K562 (cell line): ENCODE data around the gene NABP2. TPM values are rescaled to one million over a fixed set of nuclear protein-coding genes. Genes with fewer than 3 reads are reported as not detected.

Experiments used
- ARID1B ChIP-seq: fragments of 450-650 bp; IDR thresholded peaks from 2 replicates; pipeline ENCODE4 v1.6.1; 2016; ENCODE audit warnings: antibody characterized with exemption, mild to moderate bottlenecking, inconsistent platforms
- EP300 ChIP-seq: IDR thresholded peaks from 2 replicates; pipeline ENCODE4 v1.6.1; 2012; ENCODE audit warnings: low read length, improper control_type of control experiment
- OTX1 ChIP-seq: fragments of 450-650 bp; formaldehyde crosslinking; IDR thresholded peaks from 2 replicates; pipeline ENCODE4 v1.4.0; 2022; ENCODE audit warnings: mild to moderate bottlenecking
- PRPF4 ChIP-seq: fragments of 200-400 bp; formaldehyde crosslinking; IDR thresholded peaks from one replicate; pipeline ENCODE4 v1.6.1; 2017; ENCODE audit warnings: low read length, low read depth, mild to moderate bottlenecking; ENCODE audit not compliant: insufficient read depth, poor library complexity, severe bottlenecking
- TRIM24 ChIP-seq, 2 experiments: fragments of 450-650 bp; IDR thresholded peaks; 2 replicates each; pipeline ENCODE4 v1.6.1; 2016
- ZNF277 ChIP-seq: fragments of 250-450 bp; sonication (Bioruptor Pico); IDR thresholded peaks from 2 replicates; pipeline ENCODE4 v1.8.0; 2022; ENCODE audit warnings: inconsistent platforms, mild to moderate bottlenecking, moderate library complexity, borderline replicate concordance
- polyA plus RNA-seq, 8 experiments: library from polyadenylated mRNA; depleted of rRNA in 4 of 8; stranded (reverse) in 5 of 8; unstranded in 3 of 8; fragments of >200 nt; fragmentation: Nextera tagmentation in 2 of 8; fragmentation: Illumina TruSeq in 1 of 8; extraction: Ambion mirVana in 2 of 8; extraction: Trizol in 1 of 8; gene quantifications; 2 replicates each; pipeline versions ENCODE4 v1.2.1 to v1.2.3, GENCODE V29; 2011 to 2014; ENCODE audit warnings: inconsistent platforms in 1 of 8, missing spikeins in 1 of 8
- total RNA-seq, 7 experiments: library from RNA; depleted of rRNA in 6 of 7; stranded (reverse); fragments of >200 nt in 6 of 7; fragmentation: Illumina TruSeq in 2 of 7; extraction: Trizol in 2 of 7; gene quantifications; 2 replicates each; pipeline versions ENCODE4 v1.2.1 to v1.2.3, GENCODE V29; 2011 to 2021; ENCODE audit warnings: low replicate concordance in 1 of 7
- TF ChIP-seq, protein P1 (sequence below): fragments of 250-450 bp; sonication (Bioruptor Pico); IDR thresholded peaks from 2 replicates; pipeline ENCODE4 v1.4.0; 2020; ENCODE audit warnings: mild to moderate bottlenecking, moderate library complexity, borderline replicate concordance
- TF ChIP-seq, protein P2 (sequence below): sonication (generic); formaldehyde crosslinking; IDR thresholded peaks from 2 replicates; pipeline ENCODE4 v1.8.0; 2022; ENCODE audit warnings: mild to moderate bottlenecking, missing genetic modification reagents
- TF ChIP-seq, protein P3 (sequence below), 2 experiments: fragments of 450-650 bp; IDR thresholded peaks; 2 replicates each; pipeline ENCODE4 v1.6.1; 2016; ENCODE audit warnings: mild to moderate bottlenecking in 2 of 2, borderline replicate concordance in 1 of 2, low read depth in 1 of 2, moderate library complexity in 1 of 2

Gene NABP2
- total and polyA plus RNA-seq, 9 of the 15 experiments (the other 6 are each of a cell fraction or from before 2014, with no cell fraction given): 11.3 to 60.6 (median 43.5) TPM

- TF ChIP-seq, protein P1, sequence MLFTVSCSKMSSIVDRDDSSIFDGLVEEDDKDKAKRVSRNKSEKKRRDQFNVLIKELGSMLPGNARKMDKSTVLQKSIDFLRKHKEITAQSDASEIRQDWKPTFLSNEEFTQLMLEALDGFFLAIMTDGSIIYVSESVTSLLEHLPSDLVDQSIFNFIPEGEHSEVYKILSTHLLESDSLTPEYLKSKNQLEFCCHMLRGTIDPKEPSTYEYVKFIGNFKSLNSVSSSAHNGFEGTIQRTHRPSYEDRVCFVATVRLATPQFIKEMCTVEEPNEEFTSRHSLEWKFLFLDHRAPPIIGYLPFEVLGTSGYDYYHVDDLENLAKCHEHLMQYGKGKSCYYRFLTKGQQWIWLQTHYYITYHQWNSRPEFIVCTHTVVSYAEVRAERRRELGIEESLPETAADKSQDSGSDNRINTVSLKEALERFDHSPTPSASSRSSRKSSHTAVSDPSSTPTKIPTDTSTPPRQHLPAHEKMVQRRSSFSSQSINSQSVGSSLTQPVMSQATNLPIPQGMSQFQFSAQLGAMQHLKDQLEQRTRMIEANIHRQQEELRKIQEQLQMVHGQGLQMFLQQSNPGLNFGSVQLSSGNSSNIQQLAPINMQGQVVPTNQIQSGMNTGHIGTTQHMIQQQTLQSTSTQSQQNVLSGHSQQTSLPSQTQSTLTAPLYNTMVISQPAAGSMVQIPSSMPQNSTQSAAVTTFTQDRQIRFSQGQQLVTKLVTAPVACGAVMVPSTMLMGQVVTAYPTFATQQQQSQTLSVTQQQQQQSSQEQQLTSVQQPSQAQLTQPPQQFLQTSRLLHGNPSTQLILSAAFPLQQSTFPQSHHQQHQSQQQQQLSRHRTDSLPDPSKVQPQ (CRISPR knock-in tag): no peak
- no peak for TF ChIP-seq ARID1B
- TF ChIP-seq EP300: no peak
- TF ChIP-seq, protein P2, sequence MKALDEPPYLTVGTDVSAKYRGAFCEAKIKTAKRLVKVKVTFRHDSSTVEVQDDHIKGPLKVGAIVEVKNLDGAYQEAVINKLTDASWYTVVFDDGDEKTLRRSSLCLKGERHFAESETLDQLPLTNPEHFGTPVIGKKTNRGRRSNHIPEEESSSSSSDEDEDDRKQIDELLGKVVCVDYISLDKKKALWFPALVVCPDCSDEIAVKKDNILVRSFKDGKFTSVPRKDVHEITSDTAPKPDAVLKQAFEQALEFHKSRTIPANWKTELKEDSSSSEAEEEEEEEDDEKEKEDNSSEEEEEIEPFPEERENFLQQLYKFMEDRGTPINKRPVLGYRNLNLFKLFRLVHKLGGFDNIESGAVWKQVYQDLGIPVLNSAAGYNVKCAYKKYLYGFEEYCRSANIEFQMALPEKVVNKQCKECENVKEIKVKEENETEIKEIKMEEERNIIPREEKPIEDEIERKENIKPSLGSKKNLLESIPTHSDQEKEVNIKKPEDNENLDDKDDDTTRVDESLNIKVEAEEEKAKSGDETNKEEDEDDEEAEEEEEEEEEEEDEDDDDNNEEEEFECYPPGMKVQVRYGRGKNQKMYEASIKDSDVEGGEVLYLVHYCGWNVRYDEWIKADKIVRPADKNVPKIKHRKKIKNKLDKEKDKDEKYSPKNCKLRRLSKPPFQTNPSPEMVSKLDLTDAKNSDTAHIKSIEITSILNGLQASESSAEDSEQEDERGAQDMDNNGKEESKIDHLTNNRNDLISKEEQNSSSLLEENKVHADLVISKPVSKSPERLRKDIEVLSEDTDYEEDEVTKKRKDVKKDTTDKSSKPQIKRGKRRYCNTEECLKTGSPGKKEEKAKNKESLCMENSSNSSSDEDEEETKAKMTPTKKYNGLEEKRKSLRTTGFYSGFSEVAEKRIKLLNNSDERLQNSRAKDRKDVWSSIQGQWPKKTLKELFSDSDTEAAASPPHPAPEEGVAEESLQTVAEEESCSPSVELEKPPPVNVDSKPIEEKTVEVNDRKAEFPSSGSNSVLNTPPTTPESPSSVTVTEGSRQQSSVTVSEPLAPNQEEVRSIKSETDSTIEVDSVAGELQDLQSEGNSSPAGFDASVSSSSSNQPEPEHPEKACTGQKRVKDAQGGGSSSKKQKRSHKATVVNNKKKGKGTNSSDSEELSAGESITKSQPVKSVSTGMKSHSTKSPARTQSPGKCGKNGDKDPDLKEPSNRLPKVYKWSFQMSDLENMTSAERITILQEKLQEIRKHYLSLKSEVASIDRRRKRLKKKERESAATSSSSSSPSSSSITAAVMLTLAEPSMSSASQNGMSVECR (CRISPR knock-in tag): peak; percentile 91
- no peak for TF ChIP-seq ZNF277 (CRISPR knock-in tag)
- TF ChIP-seq, protein P3, sequence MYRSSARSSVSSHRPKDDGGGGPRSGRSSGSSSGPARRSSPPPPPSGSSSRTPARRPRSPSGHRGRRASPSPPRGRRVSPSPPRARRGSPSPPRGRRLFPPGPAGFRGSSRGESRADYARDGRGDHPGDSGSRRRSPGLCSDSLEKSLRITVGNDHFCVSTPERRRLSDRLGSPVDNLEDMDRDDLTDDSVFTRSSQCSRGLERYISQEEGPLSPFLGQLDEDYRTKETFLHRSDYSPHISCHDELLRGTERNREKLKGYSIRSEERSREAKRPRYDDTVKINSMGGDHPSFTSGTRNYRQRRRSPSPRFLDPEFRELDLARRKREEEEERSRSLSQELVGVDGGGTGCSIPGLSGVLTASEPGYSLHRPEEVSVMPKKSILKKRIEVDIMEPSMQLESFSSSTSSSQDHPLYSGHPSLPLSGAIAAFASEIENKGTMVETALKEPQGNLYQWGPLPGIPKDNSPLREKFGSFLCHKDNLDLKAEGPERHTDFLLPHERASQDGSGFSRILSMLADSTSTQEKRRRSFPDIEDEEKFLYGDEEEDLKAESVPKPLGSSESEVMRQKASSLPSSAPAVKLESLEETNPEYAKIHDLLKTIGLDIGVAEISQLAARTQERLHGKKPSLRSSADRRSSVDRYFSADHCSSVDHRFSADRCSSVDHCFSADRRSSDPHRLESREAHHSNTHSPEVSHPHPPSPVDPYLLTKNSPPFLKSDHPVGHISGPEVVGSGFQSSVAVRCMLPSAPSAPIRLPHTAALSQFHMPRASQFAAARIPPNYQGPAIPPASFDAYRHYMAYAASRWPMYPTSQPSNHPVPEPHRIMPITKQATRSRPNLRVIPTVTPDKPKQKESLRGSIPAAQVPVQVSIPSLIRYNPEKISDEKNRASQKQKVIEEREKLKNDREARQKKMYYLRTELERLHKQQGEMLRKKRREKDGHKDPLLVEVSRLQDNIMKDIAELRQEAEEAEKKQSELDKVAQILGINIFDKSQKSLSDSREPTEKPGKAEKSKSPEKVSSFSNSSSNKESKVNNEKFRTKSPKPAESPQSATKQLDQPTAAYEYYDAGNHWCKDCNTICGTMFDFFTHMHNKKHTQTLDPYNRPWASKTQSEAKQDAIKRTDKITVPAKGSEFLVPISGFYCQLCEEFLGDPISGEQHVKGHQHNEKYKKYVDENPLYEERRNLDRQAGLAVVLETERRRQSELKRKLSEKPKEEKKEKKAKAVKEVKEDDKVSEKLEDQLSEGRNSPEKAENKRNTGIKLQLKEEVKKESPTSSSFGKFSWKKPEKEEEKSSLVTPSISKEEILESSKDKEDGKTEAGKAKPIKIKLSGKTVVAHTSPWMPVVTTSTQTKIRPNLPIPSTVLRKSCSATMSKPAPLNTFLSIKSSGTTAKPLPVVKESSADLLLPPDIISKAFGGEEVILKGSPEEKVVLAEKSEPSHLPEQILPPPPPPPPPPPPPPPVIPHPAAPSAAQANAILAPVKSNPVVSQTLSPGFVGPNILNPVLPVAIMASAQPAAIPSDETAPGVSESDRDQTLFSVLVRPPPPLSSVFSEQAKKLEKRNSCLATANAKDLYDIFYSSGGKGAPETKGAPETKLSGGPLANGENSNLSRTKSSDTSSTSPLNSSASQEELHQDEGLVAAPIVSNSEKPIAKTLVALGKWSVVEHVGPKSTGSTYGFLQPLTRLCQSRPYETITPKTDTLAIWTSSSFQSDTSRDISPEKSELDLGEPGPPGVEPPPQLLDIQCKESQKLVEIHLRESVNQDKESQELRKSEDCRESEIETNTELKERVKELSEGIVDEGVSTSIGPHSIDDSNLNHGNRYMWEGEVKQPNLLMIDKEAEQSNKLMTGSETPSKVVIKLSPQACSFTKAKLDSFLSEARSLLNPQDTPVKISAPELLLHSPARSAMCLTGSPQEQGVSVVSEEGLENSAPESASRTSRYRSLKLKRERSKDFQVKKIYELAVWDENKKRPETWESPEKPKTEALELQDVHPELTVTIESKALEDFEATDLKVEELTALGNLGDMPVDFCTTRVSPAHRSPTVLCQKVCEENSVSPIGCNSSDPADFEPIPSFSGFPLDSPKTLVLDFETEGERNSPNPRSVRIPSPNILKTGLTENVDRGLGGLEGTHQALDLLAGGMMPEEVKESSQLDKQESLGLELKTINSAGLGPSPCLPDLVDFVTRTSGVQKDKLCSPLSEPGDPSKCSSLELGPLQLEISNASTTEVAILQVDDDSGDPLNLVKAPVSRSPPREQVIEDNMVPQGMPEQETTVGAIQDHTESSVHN (IDR thresholded peaks at IDR 0.05; ENCODE audit: borderline replicate concordance in 1 of 2, low read depth in 1 of 2): no peak
- no peak; a peak in 1 of 4 replicates for TF ChIP-seq TRIM24 (IDR thresholded peaks at IDR 0.05)
- no peak for TF ChIP-seq PRPF4
- peak; percentile 75 for TF ChIP-seq OTX1 (CRISPR knock-in tag)
Measured at GRCh38 chr12:56266693-56267442, 42.7 kb downstream of the NABP2 start, which contains the start of gene COQ10A (continued).
